ENCODE results near the gene SLC25A10.

Gene SLC25A10

DNA sequence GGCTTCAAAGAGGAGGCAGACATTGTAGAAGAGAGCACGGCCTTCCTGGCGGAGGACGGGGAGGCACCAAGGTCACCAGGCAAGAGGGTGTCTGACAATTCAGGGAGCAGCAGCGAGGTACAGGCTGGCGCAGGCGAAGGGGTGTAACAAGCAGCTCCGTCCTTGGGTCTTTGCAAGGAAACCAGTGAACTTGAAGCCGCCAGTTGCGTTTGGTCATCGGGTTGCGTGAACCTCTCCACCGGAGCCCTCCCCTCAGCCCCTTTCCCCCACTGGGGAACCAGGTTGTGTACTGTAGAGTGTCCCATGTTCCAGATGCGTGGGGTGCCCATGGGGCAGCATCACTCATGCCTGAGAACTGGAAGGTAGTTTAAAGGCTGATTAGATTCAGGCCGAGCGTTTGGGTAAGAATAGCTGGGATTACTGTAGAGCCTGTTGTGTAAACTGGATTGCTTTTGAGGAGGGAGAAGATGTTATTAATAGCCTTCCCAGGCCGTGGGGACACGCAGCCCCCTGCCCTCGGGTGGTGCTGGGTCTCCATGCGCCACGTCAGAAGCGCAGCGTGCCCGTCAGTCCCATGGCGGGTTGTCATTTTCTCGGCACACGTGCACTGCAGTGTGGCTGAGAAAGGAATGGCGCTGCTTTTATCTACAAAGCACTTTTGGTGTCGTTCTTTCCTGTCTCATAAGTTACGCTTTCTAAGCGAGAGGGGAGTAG is 6.4 kb upstream of the SLC25A10 start:
- DNase-seq (ENCODE audit: extremely low read depth in 1 of 2, low read depth in 1 of 2) = no peak

DNA sequence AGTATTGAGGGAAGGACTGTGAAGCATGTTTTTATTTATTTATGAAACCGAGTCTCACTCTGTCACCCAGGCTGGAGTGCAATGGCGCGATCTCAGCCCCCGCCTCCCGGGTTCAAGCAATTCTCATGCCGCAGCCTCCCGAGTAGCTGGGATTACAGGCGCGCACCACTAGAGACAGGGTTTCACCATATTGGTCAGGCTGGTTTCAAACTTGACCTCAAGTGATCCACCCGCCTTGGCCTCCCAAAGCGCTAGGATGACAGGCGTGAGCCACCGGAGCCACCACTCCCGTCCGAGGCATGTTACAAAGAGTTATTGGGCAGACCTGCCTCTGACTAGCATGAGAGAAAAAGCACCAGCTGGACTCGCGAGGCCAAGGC is 5.9 kb upstream of the SLC25A10 start:
- no peak for DNase-seq (ENCODE audit: extremely low read depth in 1 of 2, low read depth in 1 of 2)

DNA sequence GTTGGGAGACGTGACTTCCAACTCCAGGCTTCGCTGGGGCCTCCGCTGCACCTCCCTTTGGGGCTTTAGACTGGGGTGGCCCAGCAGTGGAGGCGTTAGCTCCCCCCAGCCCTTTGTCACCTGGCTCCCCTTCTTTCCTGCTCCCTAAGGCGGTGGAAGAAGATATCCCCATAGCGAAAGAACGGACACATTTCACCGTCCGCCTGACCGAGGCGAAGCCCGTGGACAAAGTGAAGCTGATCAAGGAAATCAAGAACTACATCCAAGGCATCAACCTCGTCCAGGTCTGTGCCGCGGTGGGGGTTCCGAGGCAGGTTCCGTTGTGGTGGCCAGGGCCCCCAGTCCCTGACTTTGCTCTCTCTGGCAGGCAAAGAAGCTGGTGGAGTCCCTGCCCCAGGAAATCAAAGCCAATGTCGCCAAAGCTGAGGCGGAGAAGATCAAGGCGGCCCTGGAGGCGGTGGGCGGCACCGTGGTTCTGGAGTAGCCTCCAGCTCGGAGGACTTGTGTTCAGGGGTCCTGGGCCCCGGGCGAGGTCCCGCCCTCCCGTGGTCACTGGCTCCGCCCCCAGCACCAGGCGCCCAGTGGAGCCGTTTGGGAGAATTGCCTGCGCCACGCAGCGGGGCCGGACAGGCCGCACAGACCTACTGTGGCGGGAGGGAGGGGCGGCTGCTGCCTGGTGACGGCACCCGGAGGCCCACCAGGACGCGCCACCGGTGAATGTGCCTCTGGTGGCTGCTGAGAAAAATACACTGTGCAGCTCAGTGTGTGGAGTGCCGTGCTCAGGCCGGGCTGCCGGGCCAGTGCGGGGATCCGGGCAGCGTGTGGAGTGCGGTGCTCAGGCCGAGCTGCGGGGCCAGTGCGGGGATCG is 5.1 kb upstream of the SLC25A10 start:
- DNase-seq (ENCODE audit: extremely low read depth in 1 of 2, low read depth in 1 of 2) = no peak

DNA sequence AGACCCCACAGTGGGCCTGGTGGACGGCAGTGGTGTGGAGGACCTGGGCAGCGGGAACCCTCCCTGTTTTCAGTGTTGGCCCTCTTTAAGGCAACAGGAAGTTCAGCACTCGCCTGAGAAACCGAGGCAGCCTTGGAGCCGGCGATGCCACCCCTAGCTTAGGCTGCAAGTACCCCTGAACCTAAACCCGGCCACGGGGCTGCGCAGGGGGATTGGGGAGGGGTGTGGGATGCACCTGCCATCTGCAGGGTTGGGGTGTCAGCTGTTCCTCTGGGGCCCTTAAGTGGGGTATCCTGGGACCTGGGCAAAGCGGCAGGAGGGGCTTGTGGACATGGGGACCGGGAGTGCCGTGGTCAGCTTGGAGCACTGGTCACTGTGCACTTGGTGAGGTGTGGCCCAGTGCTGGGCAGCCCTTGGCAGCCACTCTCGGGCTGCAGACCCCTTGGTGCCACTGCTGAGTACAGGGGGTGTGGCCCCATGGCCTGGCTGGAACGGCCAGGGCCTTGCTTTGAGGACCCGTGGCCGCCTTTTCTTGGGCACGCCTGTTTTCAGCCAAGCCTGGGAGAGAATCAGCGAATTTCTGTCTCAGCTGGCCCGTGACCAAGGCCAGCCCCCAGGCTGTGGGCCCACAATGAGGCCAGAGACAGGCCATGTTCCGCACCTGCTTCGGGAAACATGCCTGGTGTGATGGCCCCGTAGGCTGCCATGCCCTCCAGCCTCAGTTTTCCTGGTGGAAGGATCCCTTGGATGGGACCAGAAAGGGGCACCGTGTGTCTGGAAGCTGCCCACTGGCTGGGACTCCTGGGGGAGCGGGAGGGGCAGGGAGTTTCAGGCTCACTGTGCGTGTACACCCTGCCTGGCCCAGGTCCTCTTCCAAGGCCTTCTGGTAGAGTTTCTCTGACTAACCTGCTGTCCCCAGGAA is 4.1 kb upstream of the SLC25A10 start:
- no peak for DNase-seq (ENCODE audit: extremely low read depth in 1 of 2, low read depth in 1 of 2)

DNA sequence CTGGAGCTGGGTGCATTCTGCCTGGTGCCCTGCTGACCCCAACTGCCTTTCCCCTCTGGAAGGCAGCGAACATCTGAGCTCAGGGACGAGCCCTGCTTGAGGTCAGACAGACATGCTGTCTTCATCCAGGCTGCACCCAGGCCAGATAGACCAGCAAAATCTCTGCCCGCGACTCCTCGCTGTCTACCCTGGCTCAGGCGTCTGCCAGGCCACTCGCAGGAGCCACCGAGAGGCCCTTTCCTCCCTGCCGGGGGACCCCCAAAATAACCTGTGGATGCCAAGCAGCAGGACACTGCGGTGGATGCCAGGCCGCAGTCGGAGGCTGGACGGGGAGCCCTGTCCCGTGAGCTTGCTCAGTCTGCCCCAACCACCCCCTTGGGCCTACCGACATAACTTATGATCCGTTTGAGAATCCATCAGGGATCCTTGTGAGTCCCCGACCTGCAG is 3.3 kb upstream of the SLC25A10 start:
- no peak for DNase-seq (ENCODE audit: extremely low read depth in 1 of 2, low read depth in 1 of 2)

DNA sequence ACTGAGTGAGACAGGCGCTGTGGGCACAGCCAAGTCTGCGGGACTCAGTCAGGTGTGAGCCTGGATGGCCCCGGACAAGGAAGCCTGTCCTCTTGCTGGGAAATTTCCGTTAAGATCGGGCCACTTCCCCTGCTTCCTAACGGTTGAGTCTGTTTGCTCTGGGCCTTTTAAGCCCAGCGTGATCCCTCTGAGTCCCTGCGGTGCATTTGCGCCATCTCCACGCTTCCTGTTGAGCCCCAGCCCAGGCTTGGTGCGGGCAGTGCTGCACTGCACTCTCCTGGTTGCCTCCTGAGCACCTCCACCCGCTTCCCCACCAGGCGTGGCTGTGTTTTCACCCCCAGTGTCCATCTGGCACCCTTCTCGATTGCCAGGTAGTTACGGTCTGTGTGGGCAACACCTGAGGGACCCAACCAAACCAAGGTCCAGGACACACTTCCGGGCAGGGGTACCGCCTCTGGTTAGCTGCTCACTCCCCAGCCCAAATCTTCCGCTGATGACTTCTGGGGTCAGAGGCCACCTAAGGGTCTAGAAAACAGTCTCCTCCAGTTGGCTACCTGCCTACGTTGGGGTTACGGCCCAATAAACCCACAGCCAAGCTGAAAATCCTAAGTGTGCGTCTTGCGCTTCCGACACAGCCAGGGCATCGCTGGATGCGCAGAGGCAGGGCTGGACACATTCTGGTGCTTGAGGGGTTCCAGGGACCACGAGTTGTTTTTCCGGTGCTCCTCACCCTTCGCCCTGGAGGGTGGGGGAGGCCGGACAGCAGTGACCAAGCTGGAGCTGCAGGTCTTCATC is 1.4 kb upstream of the SLC25A10 start:
- DNase-seq (ENCODE audit: extremely low read depth in 1 of 2, low read depth in 1 of 2) = no peak

DNA sequence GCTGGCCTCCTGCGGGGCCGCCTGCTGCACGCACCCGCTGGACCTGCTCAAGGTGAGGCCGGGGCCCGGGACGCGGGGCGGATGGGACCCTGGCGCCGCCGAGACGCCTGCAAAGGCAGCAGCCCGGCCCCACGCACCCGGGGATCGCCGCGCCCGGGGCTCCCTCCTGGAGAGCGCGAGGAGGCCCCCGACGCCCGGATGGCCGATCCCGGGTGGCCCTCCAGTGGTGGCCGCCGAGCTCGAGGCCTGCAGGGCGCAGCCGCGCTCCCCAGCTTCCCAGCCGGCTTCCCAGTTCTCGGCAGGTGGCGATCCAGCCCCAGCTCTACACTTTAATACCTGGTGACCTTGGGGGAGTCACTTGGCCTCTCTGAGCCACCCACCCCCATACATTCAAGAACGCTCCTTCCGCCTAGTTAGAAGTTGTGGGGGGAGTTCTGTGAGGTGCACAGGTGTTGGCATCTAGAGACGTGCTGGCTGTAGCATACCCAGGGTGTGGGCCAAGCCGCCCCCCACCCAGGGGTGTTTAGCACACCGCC is 452 bp downstream of the SLC25A10 start:
- no peak for DNase-seq (ENCODE audit: extremely low read depth in 1 of 2, low read depth in 1 of 2)

DNA sequence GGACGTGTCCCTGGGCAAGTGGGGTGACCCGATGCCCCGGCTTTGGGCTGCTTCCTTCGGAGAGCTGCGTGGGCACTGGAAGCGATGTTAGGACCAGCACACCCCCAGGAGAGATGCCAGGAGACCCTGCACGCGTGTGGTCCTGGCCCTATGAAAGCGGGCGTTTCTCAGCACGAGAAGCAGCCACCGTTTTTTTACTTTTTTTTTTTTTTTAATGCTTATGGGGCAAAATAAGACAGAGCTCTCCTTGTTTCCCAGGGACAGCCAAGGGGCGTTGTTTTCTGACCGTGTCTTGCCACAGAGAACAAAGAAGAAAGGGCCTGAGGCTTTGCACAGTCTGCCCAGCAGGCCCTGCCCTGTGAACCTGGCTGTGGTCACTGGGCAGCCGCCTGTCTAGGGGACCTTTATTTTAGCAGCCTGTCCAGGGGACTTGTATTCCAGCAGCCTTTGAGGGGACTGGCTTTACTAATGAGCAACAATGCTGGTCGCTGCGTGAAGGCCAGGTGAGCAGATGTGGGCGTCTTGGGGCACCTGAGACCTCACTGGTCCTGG is 996 bp downstream of the SLC25A10 start:
- no peak for DNase-seq (ENCODE audit: extremely low read depth in 1 of 2, low read depth in 1 of 2)

DNA sequence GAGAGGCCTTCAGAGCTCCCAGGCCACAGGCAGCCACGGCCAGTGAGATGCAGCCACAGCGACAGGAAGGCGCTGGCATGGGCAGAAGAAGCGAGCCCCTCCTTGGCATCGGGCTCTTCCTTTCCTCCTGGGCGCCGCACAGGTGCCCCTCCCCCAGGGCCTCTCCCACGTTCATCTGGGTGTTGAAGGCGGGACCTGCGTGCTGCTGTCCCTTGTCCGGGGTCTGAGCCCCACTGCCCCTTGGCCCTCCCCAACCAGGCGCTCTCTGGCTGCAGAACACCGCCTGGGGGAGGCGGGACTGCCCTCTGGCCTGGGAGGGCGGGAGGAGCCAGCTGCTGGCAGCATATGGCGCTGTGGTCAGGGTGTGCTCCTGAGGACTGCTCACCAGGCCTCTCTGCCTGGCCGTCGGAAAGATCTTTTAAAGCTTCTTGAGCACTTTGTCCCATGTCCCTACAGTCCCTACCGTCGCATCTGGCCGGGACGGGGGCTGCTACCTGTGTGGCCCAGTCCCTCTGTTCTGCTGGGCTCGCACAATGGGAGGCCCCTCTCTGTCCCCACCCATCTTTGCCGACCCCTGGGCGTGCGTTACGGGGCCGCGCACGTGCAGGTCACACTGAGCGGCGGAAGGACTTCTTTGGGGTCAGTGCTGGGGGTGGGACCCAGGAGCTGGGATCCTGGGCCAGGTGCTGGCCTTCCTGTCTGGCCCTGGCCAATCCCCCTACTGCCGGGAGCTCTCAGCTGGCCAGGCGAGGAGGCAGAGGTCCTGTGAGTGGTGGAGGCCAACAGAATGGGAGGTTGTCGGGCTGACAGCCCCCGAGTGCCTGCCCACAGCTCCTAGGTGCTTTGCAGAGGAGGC is 1.7 kb downstream of the SLC25A10 start:
- no peak for DNase-seq (ENCODE audit: extremely low read depth in 1 of 2, low read depth in 1 of 2)

DNA sequence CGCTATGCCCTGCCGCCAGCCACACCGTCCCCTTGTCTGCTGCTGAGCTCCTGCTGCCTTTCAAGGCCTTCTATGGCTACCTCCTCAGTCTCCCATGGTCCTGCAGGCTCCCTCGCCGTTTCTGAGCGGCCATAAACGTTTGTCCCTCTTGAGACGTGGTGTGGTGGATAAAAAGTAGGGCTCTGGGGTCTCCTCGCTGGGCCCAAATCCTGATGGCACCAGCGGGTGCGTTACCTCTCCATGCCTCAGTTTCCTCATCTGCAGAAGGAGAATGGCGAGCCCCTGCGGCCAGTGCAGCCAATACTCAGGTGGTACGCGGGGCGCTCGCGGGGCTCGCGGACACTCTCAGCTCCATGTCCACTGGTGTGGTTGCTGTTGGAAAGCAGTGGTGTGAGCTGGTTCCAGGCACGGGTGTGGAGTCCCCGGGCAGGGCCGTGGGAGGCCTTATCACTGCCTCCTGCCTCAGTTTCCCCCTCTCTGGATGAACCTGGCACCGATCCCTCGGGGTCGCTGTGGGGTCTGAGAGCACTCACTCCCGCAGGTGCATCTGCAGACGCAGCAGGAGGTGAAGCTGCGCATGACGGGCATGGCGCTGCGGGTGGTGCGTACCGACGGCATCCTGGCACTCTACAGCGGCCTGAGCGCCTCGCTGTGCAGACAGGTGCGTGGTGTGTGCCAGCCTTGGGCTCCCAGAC is 2.5 kb downstream of the SLC25A10 start:
- no peak for DNase-seq (ENCODE audit: extremely low read depth in 1 of 2, low read depth in 1 of 2)

DNA sequence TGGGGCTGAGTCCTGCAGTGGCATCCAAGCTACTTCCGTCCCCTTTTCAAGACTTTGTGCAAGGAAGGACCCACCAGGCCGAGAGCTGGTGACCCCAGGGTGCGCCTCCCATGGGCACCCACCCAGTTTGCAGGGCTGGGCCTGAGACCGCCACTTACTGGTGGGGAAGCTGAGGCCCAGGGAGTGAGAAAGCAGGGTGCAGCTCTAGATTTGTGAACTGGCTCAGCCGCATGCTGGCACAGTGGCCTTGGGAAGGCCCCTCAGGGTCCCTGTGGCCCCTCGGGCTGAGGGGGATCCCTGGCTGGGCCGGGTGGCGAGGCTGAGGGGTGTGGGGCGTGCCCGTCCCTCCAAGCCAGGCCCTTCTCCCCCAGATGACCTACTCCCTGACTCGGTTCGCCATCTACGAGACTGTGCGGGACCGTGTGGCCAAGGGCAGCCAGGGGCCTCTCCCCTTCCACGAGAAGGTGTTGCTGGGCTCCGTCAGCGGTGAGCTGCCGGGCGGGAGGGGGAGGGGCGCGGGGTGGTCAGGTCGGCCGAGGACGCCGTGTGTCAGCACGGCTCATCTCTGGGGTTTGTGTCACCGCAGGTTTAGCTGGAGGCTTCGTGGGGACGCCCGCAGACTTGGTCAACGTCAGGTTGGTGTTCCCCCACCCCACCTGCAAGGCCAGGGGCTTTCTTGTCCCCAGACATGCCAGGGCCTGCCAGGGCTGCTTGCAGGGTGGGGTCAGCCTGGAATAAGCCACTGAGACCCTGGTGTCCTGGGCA is 3.2 kb downstream of the SLC25A10 start:
- no peak for DNase-seq (ENCODE audit: extremely low read depth in 1 of 2, low read depth in 1 of 2)

DNA sequence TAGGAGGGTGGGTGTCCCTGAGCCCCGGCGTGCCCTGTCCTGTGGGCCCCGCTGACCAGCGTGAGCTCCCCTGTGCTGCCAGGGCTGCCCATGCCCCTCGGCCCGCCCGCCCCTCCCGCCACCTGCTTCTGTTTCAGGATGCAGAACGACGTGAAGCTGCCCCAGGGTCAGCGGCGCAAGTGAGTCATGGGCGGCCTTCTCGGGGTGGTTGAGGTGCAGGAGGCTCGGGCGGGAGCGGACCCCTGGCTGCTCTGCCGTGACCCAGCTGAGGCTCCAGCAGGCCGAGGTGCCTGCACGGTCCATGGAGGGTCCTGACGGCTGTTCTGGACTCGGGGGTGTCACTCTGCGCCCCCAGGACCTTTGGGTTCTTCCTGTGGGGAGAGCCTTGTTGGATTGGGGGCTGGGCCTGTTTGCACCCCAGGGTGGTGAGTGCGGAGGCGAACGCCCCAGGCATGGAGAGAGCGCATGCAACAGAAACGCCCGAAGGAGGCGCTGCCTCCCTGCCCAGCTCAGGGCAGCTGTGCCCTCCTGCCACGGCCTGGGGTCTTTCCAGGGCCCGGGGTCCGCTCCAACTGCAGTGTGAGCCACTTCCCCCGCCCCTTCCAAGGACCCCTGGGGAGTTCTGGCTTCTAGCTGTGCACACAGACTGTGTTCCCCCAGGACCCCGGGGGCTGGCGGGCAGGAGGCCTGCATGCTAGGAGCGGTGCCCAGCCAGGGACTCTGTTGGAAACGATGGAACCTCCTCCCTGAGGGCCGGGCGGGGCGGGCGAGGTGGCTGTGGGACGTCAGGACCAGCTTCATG is 4.0 kb downstream of the SLC25A10 start:
- no peak for DNase-seq (ENCODE audit: extremely low read depth in 1 of 2, low read depth in 1 of 2)

DNA sequence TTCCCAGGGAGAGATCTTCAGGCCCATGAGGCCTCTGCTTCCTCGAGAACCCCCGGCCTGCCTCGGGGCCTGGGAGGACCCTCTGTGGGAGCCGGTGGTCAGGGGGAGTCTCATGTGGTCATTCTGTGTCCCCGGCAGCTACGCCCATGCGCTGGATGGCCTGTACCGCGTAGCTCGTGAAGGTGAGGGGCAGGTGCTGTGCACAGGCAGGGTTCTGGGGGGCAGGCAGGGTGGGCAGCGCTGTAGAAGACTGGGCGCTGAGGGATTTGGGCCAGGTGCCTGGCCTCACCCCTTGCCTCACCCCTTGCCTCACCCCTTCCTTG is 4.6 kb downstream of the SLC25A10 start:
- no peak for DNase-seq (ENCODE audit: extremely low read depth in 1 of 2, low read depth in 1 of 2)

DNA sequence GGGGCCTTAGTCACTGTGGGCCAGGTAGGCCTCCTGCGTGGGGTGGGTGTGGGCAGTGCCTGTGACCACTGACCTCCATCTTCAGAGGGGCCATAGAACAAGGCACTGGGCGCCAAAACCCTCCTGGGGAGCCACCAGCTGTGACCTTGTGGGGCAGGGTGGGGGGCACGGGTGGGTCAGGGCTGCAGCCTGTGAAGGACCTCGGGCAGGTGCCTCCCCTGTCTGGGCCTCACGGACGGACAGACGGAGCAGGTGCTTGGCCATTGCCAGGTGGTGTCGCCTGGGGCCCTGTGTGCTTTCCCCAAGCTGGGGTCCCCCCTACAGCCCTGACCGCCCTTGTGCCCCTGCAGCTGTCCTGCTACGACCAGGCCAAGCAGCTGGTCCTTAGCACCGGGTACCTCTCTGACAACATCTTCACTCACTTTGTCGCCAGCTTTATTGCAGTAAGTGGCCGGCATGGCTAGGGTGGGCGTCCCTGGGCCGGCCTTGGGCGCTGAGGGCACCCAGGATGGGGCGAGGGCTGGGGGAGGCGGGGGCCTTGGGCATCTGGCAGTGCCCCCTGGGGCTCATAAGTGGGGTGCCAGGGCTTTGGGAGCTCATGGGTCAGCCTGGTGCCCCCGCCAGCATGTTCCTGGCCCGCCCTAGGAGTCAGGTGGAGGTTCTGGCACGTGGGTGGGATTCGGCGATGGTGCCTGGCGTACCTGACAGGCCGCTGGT is 5.1 kb downstream of the SLC25A10 start:
- DNase-seq (ENCODE audit: extremely low read depth in 1 of 2, low read depth in 1 of 2) = no peak

DNA sequence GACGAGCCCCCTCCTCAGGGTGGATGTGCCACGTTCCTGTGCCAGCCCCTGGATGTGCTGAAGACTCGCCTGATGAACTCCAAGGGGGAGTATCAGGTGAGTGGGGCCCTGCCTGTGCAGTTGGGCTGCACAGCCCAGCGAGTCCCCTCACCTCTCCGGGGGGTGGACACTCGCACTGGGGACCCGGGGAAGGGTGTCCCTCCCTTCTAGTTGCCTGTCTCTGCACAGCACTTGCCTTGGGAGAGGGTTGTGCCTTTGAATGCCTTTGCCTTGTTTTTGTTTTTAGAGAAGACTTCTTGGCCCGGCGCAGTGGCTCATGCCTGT is 5.6 kb downstream of the SLC25A10 start:
- no peak for DNase-seq (ENCODE audit: extremely low read depth in 1 of 2, low read depth in 1 of 2)

All from activated CD8-positive, alpha-beta memory T cell treated with anti-CD3 and anti-CD28 coated beads for 1 hour (primary cell).